ENCODE results near the gene RREB1. TPM values are rescaled to one million over a fixed set of nuclear protein-coding genes. Genes with fewer than 3 reads are reported as not detected.
A peak's percentile ranks its signal among the peaks of the same experiment; 100 is the strongest.

Gene RREB1
- total RNA-seq, 1 donor from 2014 or later, result 67.7 TPM

DNA sequence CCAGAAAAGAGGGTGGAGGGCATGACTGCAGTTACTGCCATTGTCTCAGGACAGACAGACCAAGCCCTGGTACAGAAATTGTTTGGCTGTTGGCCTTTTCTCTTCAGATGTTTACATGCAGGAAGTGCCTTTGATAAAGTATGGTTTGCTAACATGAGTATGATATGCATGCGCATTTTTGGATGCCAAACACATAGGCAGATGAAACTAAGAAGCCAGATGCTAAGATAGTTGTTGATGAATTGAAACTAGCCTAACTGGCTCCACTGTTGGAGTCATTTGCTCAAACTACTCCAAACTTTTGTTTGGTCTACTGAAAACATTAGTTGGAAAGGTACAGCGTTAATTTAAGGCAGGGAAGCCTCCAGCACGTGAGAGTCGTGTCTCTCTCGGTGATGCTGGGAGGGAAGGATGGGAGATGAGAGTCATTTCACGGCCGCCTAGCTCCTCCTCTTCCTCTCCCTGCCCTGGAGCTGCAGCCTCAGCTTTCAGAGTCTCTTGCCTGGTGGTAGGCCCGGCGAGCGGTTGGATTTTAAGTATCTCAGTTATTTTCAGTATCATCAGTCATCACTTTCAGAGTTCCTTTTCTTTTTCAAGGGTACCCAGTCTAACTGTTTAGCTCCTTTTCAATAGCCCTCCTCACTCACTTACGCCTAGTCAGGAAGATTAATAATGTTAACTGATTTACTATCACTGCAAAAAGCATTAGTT is 29.7 kb downstream of the RREB1 start:
- Mint-ChIP-seq H3K27ac (peak overlapping the region; percentile 96), H3K27me3 (no peaks in the 10 kb centered on the region), H3K4me3 (peak overlapping the region; percentile 77), H3K9me3 (no peaks in the 10 kb centered on the region), H3K4me1 (peaks cover 80% of the 10 kb centered on the region), H3K36me3 (ENCODE audit: low read depth) (peaks cover 9% of the 10 kb centered on the region)
- CTCF ChIA-PET, result interaction anchor here (1.1 kb wide), 1 partner anchor 106 kb away, joined by 3 read pairs; no protein-coding TSS in a partner anchor
- intact Hi-C loops (cut with micrococcal nuclease), result loop anchor here (1.0 to 2.0 kb wide), 3 partner anchors 8 to 65 kb away; no protein-coding TSS in a partner anchor
- POLR2A ChIA-PET, result interaction anchor here (0.6 to 2.7 kb wide), 13 partner anchors 9 to 333 kb away, joined by 3 to 16 read pairs (median 5); partner anchors contain the start of gene RREB1
- no peak for DNase-seq
- ATAC-seq (ENCODE audit: low read depth), result peak; percentile 33
- TF ChIP-seq CTCF (IDR thresholded peaks at IDR 0.05), result no peak

DNA sequence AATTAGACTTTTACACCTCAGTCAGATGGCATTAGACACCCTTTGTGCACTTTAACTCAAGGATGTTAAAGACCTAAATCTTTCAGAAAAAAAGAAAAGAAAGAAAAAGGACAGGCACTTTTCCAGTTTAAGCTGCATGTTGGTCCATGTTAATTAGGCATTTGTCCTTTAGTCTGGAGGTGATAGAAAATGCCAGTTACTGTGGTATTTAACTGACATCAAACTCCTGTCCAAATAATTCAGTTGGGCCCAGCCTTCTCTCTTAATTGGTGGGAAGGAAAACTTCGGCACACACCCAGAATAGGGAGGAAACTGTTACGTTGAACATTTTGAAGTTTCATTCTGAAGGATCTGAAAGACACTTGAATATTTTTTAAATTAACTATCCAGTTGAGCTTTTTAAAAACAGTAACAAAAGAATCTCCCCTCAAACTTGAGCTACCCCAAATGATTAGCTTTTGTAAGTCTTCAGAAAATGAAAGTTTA is 30.3 kb downstream of the RREB1 start:
- no peak for DNase-seq
- ChIA-PET POLR2A (interaction anchor here (0.6 to 2.7 kb wide), 11 partner anchors 16 to 334 kb away, joined by 3 to 16 read pairs (median 6); partner anchors contain the start of gene RREB1), CTCF (interaction anchor here (1.1 kb wide), 1 partner anchor 105 kb away, joined by 3 read pairs; no protein-coding TSS in a partner anchor)
- no peaks in the 10 kb centered on the region for H3K27me3 Mint-ChIP-seq
- peak overlapping the region; percentile 77 for H3K4me3 Mint-ChIP-seq
- ATAC-seq (ENCODE audit: low read depth), result no peak
- peaks cover 3% of the 10 kb centered on the region for H3K36me3 Mint-ChIP-seq (ENCODE audit: low read depth)
- no peaks in the 10 kb centered on the region for H3K9me3 Mint-ChIP-seq
- intact Hi-C loops (cut with micrococcal nuclease), result no loop called here
- peak overlapping the region; percentile 96 for H3K27ac Mint-ChIP-seq
- H3K4me1 Mint-ChIP-seq, result peaks cover 79% of the 10 kb centered on the region
- TF ChIP-seq CTCF (IDR thresholded peaks at IDR 0.05), result no peak

DNA sequence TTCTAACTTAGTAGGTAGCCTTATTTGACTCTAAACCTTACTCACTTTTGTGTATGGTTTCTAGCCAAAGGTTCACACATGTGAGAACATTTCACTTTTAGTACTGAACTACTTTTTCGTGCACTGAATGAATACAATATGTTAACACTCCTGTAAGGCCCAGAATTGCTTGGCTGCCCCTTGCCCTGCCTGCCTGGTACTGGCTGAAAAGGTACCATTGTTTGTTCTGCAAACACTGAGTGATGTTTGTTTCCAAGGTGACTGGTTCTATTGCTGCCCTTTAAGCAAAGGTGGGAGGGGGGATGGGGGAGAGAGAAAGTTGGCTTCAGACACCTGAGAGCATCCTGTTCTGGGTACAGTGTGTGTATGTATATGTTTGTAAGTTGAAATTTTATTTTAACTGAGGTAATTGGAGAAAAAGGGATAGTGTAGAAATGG is 31.2 kb downstream of the RREB1 start:
- ChIA-PET CTCF (interaction anchor here (1.1 kb wide), 1 partner anchor 104 kb away, joined by 3 read pairs; no protein-coding TSS in a partner anchor), POLR2A (interaction anchor here (2.0 to 2.7 kb wide), 3 partner anchors 15 to 334 kb away, joined by 5 to 16 read pairs (median 10); partner anchors contain the start of gene RREB1)
- ATAC-seq (ENCODE audit: low read depth), result no peak
- Mint-ChIP-seq H3K36me3 (ENCODE audit: low read depth) (peaks cover 2% of the 10 kb centered on the region), H3K27me3 (no peaks in the 10 kb centered on the region), H3K9me3 (no peaks in the 10 kb centered on the region), H3K27ac (peak overlapping the region; percentile 96), H3K4me3 (peak overlapping the region; percentile 20), H3K4me1 (peaks cover 81% of the 10 kb centered on the region)
- DNase-seq, result no peak
- no peak for TF ChIP-seq CTCF (IDR thresholded peaks at IDR 0.05)
- intact Hi-C loops (cut with micrococcal nuclease), result no loop called here

DNA sequence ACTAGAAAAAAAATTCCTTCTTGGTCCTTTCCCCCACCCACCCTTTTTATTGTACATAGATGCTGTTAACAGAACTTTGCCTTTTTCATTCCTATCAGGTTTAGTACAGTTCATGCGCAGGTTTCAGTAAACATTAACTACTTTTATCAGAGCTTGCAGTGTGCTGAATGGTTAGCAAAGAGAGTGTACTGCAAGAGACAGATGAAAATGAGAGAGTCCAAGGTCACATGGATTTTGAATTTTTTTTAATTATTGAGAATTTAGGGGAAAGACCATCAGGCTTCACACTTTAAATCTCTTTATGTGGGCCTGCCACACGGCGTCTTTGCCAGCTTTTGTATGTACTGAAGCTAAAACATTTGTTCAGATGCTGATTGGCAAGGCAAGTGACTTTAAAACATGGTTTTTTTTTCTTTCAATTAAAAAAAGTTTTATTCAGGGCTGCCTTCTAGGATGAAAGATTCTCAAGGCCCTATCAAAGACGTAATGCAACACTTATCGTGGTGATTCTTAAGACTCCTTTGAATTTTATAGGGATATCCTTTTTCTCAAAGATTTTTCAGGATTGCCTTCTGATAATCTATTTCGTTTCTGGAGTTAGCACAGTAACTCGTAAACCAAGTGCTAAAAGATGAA is 32.2 kb downstream of the RREB1 start:
- H3K4me3 Mint-ChIP-seq, result peak overlapping the region; percentile 85
- no peaks in the 10 kb centered on the region for H3K9me3 Mint-ChIP-seq
- CTCF ChIA-PET, result no interaction called here
- DNase-seq, result no peak
- peaks cover 77% of the 10 kb centered on the region for H3K4me1 Mint-ChIP-seq
- intact Hi-C loops (cut with micrococcal nuclease), result no loop called here
- TF ChIP-seq CTCF (IDR thresholded peaks at IDR 0.05), result no peak
- ATAC-seq (ENCODE audit: low read depth), result no peak
- peak overlapping the region; percentile 89 for H3K27ac Mint-ChIP-seq
- peaks cover 2% of the 10 kb centered on the region for H3K36me3 Mint-ChIP-seq (ENCODE audit: low read depth)
- POLR2A ChIA-PET, result interaction anchor here (1.5 to 2.9 kb wide), 2 partner anchors 15 to 53 kb away, joined by 5 to 17 read pairs; no protein-coding TSS in a partner anchor
- no peaks in the 10 kb centered on the region for H3K27me3 Mint-ChIP-seq
